Measurements from ENCODE around the gene THTPA.

DNA sequence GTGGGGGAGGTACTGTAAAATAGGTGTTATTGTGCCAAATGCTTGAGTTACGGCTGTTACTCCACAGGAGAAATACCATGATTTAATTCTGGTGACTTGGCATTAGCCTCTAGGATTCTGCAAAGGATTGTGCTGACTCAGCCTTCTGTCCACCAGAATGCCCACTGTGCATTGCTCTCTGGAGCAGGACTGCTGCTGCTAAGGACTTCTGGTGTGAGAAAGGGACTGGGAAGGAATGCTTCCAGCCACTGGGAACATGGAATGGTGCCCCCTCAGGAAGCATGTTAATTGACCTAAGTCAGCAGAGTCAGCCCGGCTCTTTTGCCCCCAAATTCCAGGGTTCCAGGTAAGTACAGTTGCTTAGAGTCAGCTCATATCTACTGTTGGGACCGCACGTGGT lies 37.4 kb upstream of the THTPA start:
- TF ChIP-seq POLR2AphosphoS5 (IDR thresholded peaks at IDR 0.05; ENCODE audit: low read depth) (no peak), SPI1 (IDR thresholded peaks at IDR 0.05; ENCODE audit: borderline replicate concordance, low read depth) (no peak), GABPA (IDR thresholded peaks at IDR 0.05; ENCODE audit: low read depth) (no peak)
- TF ChIP-seq, protein P1, sequence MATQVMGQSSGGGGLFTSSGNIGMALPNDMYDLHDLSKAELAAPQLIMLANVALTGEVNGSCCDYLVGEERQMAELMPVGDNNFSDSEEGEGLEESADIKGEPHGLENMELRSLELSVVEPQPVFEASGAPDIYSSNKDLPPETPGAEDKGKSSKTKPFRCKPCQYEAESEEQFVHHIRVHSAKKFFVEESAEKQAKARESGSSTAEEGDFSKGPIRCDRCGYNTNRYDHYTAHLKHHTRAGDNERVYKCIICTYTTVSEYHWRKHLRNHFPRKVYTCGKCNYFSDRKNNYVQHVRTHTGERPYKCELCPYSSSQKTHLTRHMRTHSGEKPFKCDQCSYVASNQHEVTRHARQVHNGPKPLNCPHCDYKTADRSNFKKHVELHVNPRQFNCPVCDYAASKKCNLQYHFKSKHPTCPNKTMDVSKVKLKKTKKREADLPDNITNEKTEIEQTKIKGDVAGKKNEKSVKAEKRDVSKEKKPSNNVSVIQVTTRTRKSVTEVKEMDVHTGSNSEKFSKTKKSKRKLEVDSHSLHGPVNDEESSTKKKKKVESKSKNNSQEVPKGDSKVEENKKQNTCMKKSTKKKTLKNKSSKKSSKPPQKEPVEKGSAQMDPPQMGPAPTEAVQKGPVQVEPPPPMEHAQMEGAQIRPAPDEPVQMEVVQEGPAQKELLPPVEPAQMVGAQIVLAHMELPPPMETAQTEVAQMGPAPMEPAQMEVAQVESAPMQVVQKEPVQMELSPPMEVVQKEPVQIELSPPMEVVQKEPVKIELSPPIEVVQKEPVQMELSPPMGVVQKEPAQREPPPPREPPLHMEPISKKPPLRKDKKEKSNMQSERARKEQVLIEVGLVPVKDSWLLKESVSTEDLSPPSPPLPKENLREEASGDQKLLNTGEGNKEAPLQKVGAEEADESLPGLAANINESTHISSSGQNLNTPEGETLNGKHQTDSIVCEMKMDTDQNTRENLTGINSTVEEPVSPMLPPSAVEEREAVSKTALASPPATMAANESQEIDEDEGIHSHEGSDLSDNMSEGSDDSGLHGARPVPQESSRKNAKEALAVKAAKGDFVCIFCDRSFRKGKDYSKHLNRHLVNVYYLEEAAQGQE (IDR thresholded peaks at IDR 0.05; ENCODE audit: insufficient replicate concordance, low read depth): no peak
- TF ChIP-seq, protein P2, sequence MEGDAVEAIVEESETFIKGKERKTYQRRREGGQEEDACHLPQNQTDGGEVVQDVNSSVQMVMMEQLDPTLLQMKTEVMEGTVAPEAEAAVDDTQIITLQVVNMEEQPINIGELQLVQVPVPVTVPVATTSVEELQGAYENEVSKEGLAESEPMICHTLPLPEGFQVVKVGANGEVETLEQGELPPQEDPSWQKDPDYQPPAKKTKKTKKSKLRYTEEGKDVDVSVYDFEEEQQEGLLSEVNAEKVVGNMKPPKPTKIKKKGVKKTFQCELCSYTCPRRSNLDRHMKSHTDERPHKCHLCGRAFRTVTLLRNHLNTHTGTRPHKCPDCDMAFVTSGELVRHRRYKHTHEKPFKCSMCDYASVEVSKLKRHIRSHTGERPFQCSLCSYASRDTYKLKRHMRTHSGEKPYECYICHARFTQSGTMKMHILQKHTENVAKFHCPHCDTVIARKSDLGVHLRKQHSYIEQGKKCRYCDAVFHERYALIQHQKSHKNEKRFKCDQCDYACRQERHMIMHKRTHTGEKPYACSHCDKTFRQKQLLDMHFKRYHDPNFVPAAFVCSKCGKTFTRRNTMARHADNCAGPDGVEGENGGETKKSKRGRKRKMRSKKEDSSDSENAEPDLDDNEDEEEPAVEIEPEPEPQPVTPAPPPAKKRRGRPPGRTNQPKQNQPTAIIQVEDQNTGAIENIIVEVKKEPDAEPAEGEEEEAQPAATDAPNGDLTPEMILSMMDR (IDR thresholded peaks at IDR 0.05; ENCODE audit: insufficient read depth, low read length): no peak
